BJ (cell line): ENCODE data around the gene ISOC1. TPM values are rescaled to one million over a fixed set of nuclear protein-coding genes. Genes with fewer than 3 reads are reported as not detected.

Experiments
- CTCF ChIA-PET: fragments of 350-600 bp; formaldehyde crosslinking; extraction: SDS; loops from one replicate; lab custom pipeline; 2021; ENCODE audit warnings: antibody characterized with exemption, inconsistent platforms; lab: Yijun Ruan, JAX
- POLR2A ChIA-PET: fragments of 300-600 bp; sonication (Branson Sonifier 250); formaldehyde crosslinking; extraction: SDS; loops from one replicate; lab custom pipeline; 2021; ENCODE audit warnings: antibody characterized with exemption; lab: Charles Lee
- DNase-seq: peaks from one replicate; pipeline ENCODE4 v3.0.0-alpha.2; 2011; ENCODE audit warnings: low read depth
- H3K27me3 ChIP-seq: 2 replicates; pipeline ENCODE4 v1.6.0; 2011; ENCODE audit warnings: low read length; ENCODE audit not compliant: control insufficient read depth, insufficient read depth
- H3K36me3 ChIP-seq: 2 replicates; pipeline ENCODE4 v1.5.1; 2011; ENCODE audit warnings: low read length; ENCODE audit not compliant: control insufficient read depth, insufficient read depth
- H3K4me3 ChIP-seq: 2 replicates; pipeline ENCODE4 v1.5.1; 2011; ENCODE audit warnings: low read depth, mild to moderate bottlenecking, control low read depth, low read length
- polyA plus RNA-seq: library from polyadenylated mRNA; depleted of rRNA; stranded (reverse); fragments of >200 nt; gene quantifications from 2 replicates; pipeline ENCODE4 v1.2.3, GENCODE V29; 2011
- TF ChIP-seq, protein P1 (sequence below): IDR thresholded peaks from 2 replicates; pipeline ENCODE4 v1.5.1; 2011; ENCODE audit warnings: low read depth, mild to moderate bottlenecking, control low read depth, inconsistent platforms, low read length, moderate library complexity; ENCODE audit not compliant: insufficient read depth

Gene ISOC1
- polyA plus RNA-seq, 1 experiment, result 5.8 TPM

- ChIA-PET CTCF (interaction anchor here (0.9 to 1.1 kb wide), 2 partner anchors 16 to 34 kb away, joined by 3 to 7 read pairs; no protein-coding TSS in a partner anchor), POLR2A (no interaction called here)
- no peak for DNase-seq
- no peaks in the 10 kb centered on the region for H3K27me3 ChIP-seq
- H3K36me3 ChIP-seq, result no peaks in the 10 kb centered on the region
- peak overlapping the region; percentile 62 for H3K4me3 ChIP-seq
- TF ChIP-seq, protein P1, sequence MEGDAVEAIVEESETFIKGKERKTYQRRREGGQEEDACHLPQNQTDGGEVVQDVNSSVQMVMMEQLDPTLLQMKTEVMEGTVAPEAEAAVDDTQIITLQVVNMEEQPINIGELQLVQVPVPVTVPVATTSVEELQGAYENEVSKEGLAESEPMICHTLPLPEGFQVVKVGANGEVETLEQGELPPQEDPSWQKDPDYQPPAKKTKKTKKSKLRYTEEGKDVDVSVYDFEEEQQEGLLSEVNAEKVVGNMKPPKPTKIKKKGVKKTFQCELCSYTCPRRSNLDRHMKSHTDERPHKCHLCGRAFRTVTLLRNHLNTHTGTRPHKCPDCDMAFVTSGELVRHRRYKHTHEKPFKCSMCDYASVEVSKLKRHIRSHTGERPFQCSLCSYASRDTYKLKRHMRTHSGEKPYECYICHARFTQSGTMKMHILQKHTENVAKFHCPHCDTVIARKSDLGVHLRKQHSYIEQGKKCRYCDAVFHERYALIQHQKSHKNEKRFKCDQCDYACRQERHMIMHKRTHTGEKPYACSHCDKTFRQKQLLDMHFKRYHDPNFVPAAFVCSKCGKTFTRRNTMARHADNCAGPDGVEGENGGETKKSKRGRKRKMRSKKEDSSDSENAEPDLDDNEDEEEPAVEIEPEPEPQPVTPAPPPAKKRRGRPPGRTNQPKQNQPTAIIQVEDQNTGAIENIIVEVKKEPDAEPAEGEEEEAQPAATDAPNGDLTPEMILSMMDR, result no peak
These were observed 663 bp downstream of the ISOC1 start for GRCh38 chr5:129094924-129095899.

- Histone ChIP-seq H3K27me3 (no peaks in the 10 kb centered on the region), H3K36me3 (no peaks in the 10 kb centered on the region), H3K4me3 (no peak overlapping the region)
- ChIA-PET CTCF (interaction anchor here (1.0 to 1.3 kb wide), 2 partner anchors 10 to 29 kb away, joined by 3 read pairs; no protein-coding TSS in a partner anchor), POLR2A (no interaction called here)
- TF ChIP-seq, protein P1, result no peak
- no peak for DNase-seq
These were observed 1.9 kb downstream of the ISOC1 start for GRCh38 chr5:129096382-129096991.

DNA sequence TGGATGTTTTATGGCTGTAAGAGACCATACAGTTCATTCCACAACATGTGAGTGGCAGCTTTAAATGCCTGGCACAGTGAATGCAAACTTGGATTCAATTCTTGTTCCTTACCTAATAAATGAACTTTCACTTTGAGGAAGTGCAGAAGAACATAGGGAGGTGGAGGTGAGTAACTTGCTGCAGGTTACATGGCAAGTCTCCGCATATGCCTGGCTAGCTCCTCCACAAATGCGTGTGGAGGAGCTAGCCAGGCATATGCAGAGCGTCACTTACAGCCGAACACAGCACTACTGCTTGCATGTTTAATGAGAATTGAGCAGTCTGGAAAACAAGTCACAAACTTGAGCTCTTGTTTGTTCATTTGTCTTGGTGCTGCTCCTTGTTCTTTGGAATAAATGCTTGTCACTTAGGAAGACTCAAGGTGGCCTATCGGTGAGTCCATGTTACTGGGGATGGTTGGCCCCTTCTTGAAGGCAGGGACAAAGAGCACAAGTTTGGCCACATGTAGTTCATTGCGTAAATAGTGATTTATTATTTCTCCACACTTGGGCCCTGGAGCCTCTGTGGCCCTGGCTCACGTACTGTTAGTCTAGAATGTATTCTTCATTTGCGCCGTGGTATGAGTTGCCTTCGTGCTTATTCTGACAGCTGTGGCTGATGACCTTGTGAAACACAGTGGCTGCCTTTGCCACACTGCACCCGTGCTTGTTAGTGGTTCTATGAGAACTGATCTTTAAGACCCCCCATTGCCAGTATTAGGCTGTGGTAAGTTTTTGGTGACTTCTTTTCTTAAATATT lies 3.1 kb downstream of the ISOC1 start:
- DNase-seq, result no peak
- Histone ChIP-seq H3K36me3 (no peaks in the 10 kb centered on the region), H3K27me3 (no peaks in the 10 kb centered on the region), H3K4me3 (no peak overlapping the region)
- CTCF ChIA-PET, result interaction anchor here (0.9 to 1.3 kb wide), 2 partner anchors 9 to 28 kb away, joined by 3 read pairs; no protein-coding TSS in a partner anchor
- TF ChIP-seq, protein P1, result no peak
- POLR2A ChIA-PET, result no interaction called here

DNA sequence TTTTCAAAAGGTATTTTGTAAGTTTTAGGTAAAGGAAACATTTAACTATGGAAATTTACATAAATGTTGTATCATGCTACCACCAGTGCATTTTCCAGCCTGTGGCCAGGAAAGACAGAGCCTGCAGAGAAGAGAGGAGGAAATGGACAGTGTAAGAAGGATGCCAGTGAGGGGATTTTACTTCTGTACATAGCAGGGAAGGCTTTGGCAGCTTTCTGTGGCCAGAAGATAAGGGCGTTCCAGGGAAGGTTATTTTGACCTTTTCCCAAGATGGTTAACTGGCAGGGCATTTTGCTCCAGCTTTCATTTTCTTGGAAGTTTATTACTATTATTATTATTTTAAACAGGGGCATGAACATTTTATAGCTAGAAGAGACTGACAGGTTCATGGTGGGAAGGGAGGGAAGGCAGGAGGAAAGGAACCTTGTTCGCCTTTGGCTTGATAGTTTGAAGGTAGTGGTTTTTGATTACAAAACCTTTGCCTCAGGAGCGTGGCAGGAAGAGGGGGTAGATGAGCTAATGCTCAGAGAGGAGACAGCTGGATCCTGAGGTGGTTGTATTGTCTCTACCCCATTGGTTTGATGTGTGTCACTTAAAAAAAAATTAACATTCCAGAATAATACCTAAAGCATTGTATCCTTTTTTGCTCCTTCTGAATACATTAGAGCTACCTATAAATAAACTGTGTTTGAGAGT lies 4.1 kb downstream of the ISOC1 start:
- DNase-seq, result no peak
- no peaks in the 10 kb centered on the region for H3K27me3 ChIP-seq
- TF ChIP-seq, protein P1, result no peak
- no peak overlapping the region for H3K4me3 ChIP-seq
- ChIA-PET CTCF (no interaction called here), POLR2A (no interaction called here)
- H3K36me3 ChIP-seq, result no peaks in the 10 kb centered on the region
